Memory B cell (primary cell): Measurements from ENCODE around the gene TMEM45A.
"Not testable (repeated sequence)": the region's sequence is repeated elsewhere in the genome, so short reads cannot be mapped to it uniquely, and the experiment has no call there.

Source experiments
- ATAC-seq: fragments of 150-1000 bp; cut with Tn5 transposase; 2 replicates; pipeline ENCODE4 v1.10.0; 2021; ENCODE audit warnings: low read depth, mild to moderate bottlenecking, moderate library complexity
- DNase-seq, 2 donors: peaks; one replicate each; pipeline ENCODE4 v3.0.0; 2022; ENCODE audit warnings: low spot score in 2 of 2
- H3K27ac Mint-ChIP-seq: one replicate; pipeline ENCODE4 v1.8.0; 2022; ENCODE audit warnings: mild to moderate bottlenecking, moderate library complexity, mixed read lengths
- H3K27me3 Mint-ChIP-seq: one replicate; pipeline ENCODE4 v1.8.0; 2022; ENCODE audit warnings: mixed read lengths
- H3K36me3 Mint-ChIP-seq: one replicate; pipeline ENCODE4 v1.8.0; 2022; ENCODE audit warnings: mild to moderate bottlenecking, mixed read lengths
- H3K4me1 Mint-ChIP-seq: one replicate; pipeline ENCODE4 v1.8.0; 2022; ENCODE audit warnings: mixed read lengths
- H3K4me3 Mint-ChIP-seq: one replicate; pipeline ENCODE4 v1.8.0; 2022; ENCODE audit warnings: mild to moderate bottlenecking, moderate library complexity, mixed read lengths
- H3K9me3 Mint-ChIP-seq: one replicate; pipeline ENCODE4 v1.8.0; 2022; ENCODE audit warnings: mixed read lengths

The TMEM45A gene

GRCh38 chr3:100558233-100558632, 65.8 kb downstream of the TMEM45A start:
- H3K27ac Mint-ChIP-seq: no peak overlapping the region
- no peaks in the 10 kb centered on the region for H3K9me3 Mint-ChIP-seq
- no peak for ATAC-seq
- no peak overlapping the region for H3K4me3 Mint-ChIP-seq
- H3K4me1 Mint-ChIP-seq: no peaks in the 10 kb centered on the region
- H3K36me3 Mint-ChIP-seq: no peaks in the 10 kb centered on the region
- no peaks in the 10 kb centered on the region for H3K27me3 Mint-ChIP-seq
- DNase-seq: no peak

GRCh38 chr3:100560426-100560825, 68.0 kb downstream of the TMEM45A start:
- H3K4me1 Mint-ChIP-seq: no peaks in the 10 kb centered on the region
- ATAC-seq (no peak), DNase-seq (no peak)
- H3K4me3 Mint-ChIP-seq: no peak overlapping the region
- no peaks in the 10 kb centered on the region for H3K36me3 Mint-ChIP-seq
- no peaks in the 10 kb centered on the region for H3K9me3 Mint-ChIP-seq
- no peaks in the 10 kb centered on the region for H3K27me3 Mint-ChIP-seq
- no peak overlapping the region for H3K27ac Mint-ChIP-seq

GRCh38 chr3:100561459-100562158, 69.2 kb downstream of the TMEM45A start:
- Mint-ChIP-seq H3K4me3 (no peak overlapping the region), H3K9me3 (no peaks in the 10 kb centered on the region), H3K36me3 (no peaks in the 10 kb centered on the region), H3K4me1 (no peaks in the 10 kb centered on the region), H3K27me3 (no peaks in the 10 kb centered on the region), H3K27ac (no peak overlapping the region)
- DNase-seq: no peak
- ATAC-seq: no peak

GRCh38 chr3:100562224-100562857, 69.9 kb downstream of the TMEM45A start:
- Mint-ChIP-seq H3K4me3 (no peak overlapping the region), H3K4me1 (no peaks in the 10 kb centered on the region), H3K36me3 (no peaks in the 10 kb centered on the region), H3K27me3 (no peaks in the 10 kb centered on the region), H3K9me3 (no peaks in the 10 kb centered on the region), H3K27ac (no peak overlapping the region)
- DNase-seq (no peak), ATAC-seq (no peak)

- H3K36me3 Mint-ChIP-seq: no peaks in the 10 kb centered on the region
- no peak overlapping the region for H3K4me3 Mint-ChIP-seq
- H3K27ac Mint-ChIP-seq: no peak overlapping the region
- no peaks in the 10 kb centered on the region for H3K4me1 Mint-ChIP-seq
- ATAC-seq (no peak), DNase-seq (no peak)
- H3K9me3 Mint-ChIP-seq: no peaks in the 10 kb centered on the region
- H3K27me3 Mint-ChIP-seq: no peaks in the 10 kb centered on the region
These were observed 70.8 kb downstream of the TMEM45A start for GRCh38 chr3:100563228-100563627.

- DNase-seq (no peak), ATAC-seq (no peak)
- no peaks in the 10 kb centered on the region for H3K27me3 Mint-ChIP-seq
- H3K27ac Mint-ChIP-seq: no peak overlapping the region
- no peaks in the 10 kb centered on the region for H3K36me3 Mint-ChIP-seq
- H3K4me1 Mint-ChIP-seq: no peaks in the 10 kb centered on the region
- H3K9me3 Mint-ChIP-seq: no peaks in the 10 kb centered on the region
- no peak overlapping the region for H3K4me3 Mint-ChIP-seq
These were observed 71.3 kb downstream of the TMEM45A start for GRCh38 chr3:100563652-100564211.

GRCh38 chr3:100570811-100571210, 78.4 kb downstream of the TMEM45A start:
- ATAC-seq (no peak), DNase-seq (no peak)
- Mint-ChIP-seq H3K36me3 (no peaks in the 10 kb centered on the region), H3K27ac (no peak overlapping the region), H3K4me3 (no peak overlapping the region), H3K4me1 (no peaks in the 10 kb centered on the region), H3K27me3 (peaks cover 3% of the 10 kb centered on the region), H3K9me3 (no peaks in the 10 kb centered on the region)

- no peak for ATAC-seq
- peaks cover 2% of the 10 kb centered on the region for H3K27me3 Mint-ChIP-seq
These were observed 82.1 kb downstream of the TMEM45A start for GRCh38 chr3:100574536-100574935.

GRCh38 chr3:100575704-100576103, 83.3 kb downstream of the TMEM45A start:
- no peaks in the 10 kb centered on the region for H3K36me3 Mint-ChIP-seq
- no peak overlapping the region for H3K4me3 Mint-ChIP-seq
- H3K27me3 Mint-ChIP-seq: peaks cover 4% of the 10 kb centered on the region
- DNase-seq (no peak), ATAC-seq (no peak)
- H3K4me1 Mint-ChIP-seq: no peaks in the 10 kb centered on the region
- no peak overlapping the region for H3K27ac Mint-ChIP-seq
- H3K9me3 Mint-ChIP-seq: no peaks in the 10 kb centered on the region

More at GRCh38 chr3:100574536-100574935, 82.1 kb downstream of the TMEM45A start:
- no peak overlapping the region for H3K27ac Mint-ChIP-seq
- DNase-seq: no peak
- H3K4me3 Mint-ChIP-seq: no peak overlapping the region
- H3K4me1 Mint-ChIP-seq: no peaks in the 10 kb centered on the region
- no peaks in the 10 kb centered on the region for H3K9me3 Mint-ChIP-seq
- no peaks in the 10 kb centered on the region for H3K36me3 Mint-ChIP-seq

GRCh38 chr3:100577382-100578008, 85.1 kb downstream of the TMEM45A start:
- Mint-ChIP-seq H3K27me3 (peaks cover 6% of the 10 kb centered on the region), H3K36me3 (no peaks in the 10 kb centered on the region), H3K4me1 (no peaks in the 10 kb centered on the region), H3K9me3 (no peaks in the 10 kb centered on the region), H3K4me3 (no peak overlapping the region), H3K27ac (no peak overlapping the region)
- DNase-seq: no peak
- ATAC-seq: no peak

GRCh38 chr3:100578646-100579045, 86.2 kb downstream of the TMEM45A start:
- Mint-ChIP-seq H3K4me1 (no peaks in the 10 kb centered on the region), H3K36me3 (no peaks in the 10 kb centered on the region), H3K27ac (no peak overlapping the region)

GRCh38 chr3:100580147-100580546, 87.7 kb downstream of the TMEM45A start:
- Mint-ChIP-seq H3K4me1 (no peaks in the 10 kb centered on the region), H3K27ac (no peak overlapping the region), H3K27me3 (peaks cover 4% of the 10 kb centered on the region), H3K4me3 (no peak overlapping the region), H3K9me3 (no peaks in the 10 kb centered on the region), H3K36me3 (no peaks in the 10 kb centered on the region)
- ATAC-seq: no peak
- DNase-seq: no peak

More at GRCh38 chr3:100578646-100579045, 86.2 kb downstream of the TMEM45A start:
- DNase-seq (no peak), ATAC-seq (no peak)
- Mint-ChIP-seq H3K9me3 (no peaks in the 10 kb centered on the region), H3K27me3 (peaks cover 6% of the 10 kb centered on the region), H3K4me3 (no peak overlapping the region)

GRCh38 chr3:100581650-100582049, 89.2 kb downstream of the TMEM45A start:
- H3K36me3 Mint-ChIP-seq: no peaks in the 10 kb centered on the region
- H3K9me3 Mint-ChIP-seq: no peaks in the 10 kb centered on the region
- H3K4me1 Mint-ChIP-seq: no peaks in the 10 kb centered on the region
- H3K27me3 Mint-ChIP-seq: peaks cover 8% of the 10 kb centered on the region
- H3K4me3 Mint-ChIP-seq: no peak overlapping the region
- ATAC-seq (no peak), DNase-seq (no peak)
- H3K27ac Mint-ChIP-seq: no peak overlapping the region

GRCh38 chr3:100582157-100582556, 89.7 kb downstream of the TMEM45A start:
- H3K4me3 Mint-ChIP-seq, ATAC-seq, DNase-seq, H3K27ac Mint-ChIP-seq, H3K4me1 Mint-ChIP-seq, H3K36me3 Mint-ChIP-seq, H3K9me3 Mint-ChIP-seq, H3K27me3 Mint-ChIP-seq: not testable (repeated sequence)
